ENCODE results near the gene PSMA2.
A peak's percentile ranks its signal among the peaks of the same experiment; 100 is the strongest.

PSMA2 gene

GRCh38 chr7:42931834-42932651 lies at the start of gene PSMA2, which contains the start of gene MRPL32:
Gene PSMA2 (minus strand): TSS chr7:42932174. CDS start chr7:42932158, 16 bp downstream.
Gene MRPL32 (plus strand): TSS chr7:42932376. CDS start chr7:42932387, 11 bp downstream.
- DNase-seq, result peak; percentile 95

- DNase-seq, result no peak
These were observed 49.6 kb upstream of the PSMA2 start for GRCh38 chr7:42981601-42982000.

GRCh38 chr7:42980514-42980913 lies 48.5 kb upstream of the PSMA2 start:
- DNase-seq, result no peak

GRCh38 chr7:42980084-42980483 lies 48.1 kb upstream of the PSMA2 start:
- DNase-seq, result no peak

GRCh38 chr7:42978496-42978895 lies 46.5 kb upstream of the PSMA2 start:
- no peak for DNase-seq

GRCh38 chr7:42976371-42976770 lies 44.4 kb upstream of the PSMA2 start:
- DNase-seq, result no peak

GRCh38 chr7:42972699-42973500 lies 40.9 kb upstream of the PSMA2 start:
- DNase-seq, result no peak

- no peak for DNase-seq
These were observed 35.4 kb upstream of the PSMA2 start for GRCh38 chr7:42967391-42967790.

- no peak for DNase-seq
These were observed 33.2 kb upstream of the PSMA2 start for GRCh38 chr7:42964849-42965805.

- DNase-seq, result no peak
These were observed 32.3 kb upstream of the PSMA2 start for GRCh38 chr7:42964293-42964692.

- no peak for DNase-seq
These were observed 29.2 kb upstream of the PSMA2 start for GRCh38 chr7:42961170-42961569.

GRCh38 chr7:42960762-42961161 lies 28.8 kb upstream of the PSMA2 start:
- no peak for DNase-seq

GRCh38 chr7:42959549-42959948 lies 27.6 kb upstream of the PSMA2 start:
- no peak for DNase-seq

GRCh38 chr7:42956062-42956461 lies 24.1 kb upstream of the PSMA2 start:
- DNase-seq, result no peak

- no peak for DNase-seq
These were observed 22.0 kb upstream of the PSMA2 start for GRCh38 chr7:42953994-42954393.

GRCh38 chr7:42952328-42952727 lies 20.4 kb upstream of the PSMA2 start:
- DNase-seq, result no peak

GRCh38 chr7:42950417-42950816 lies 18.4 kb upstream of the PSMA2 start:
- no peak for DNase-seq

GRCh38 chr7:42947521-42947920 lies 15.5 kb upstream of the PSMA2 start:
- no peak for DNase-seq

GRCh38 chr7:42946627-42946950 lies 14.6 kb upstream of the PSMA2 start:
- DNase-seq, result no peak

GRCh38 chr7:42945821-42946626 lies 14.1 kb upstream of the PSMA2 start:
- DNase-seq, result no peak

GRCh38 chr7:42940985-42941847 lies 9.2 kb upstream of the PSMA2 start:
- DNase-seq, result peak; percentile 76
